Skeletal muscle tissue (tissue), 4 donors: ENCODE data around the gene ATXN1. TPM values are rescaled to one million over a fixed set of nuclear protein-coding genes. Genes with fewer than 3 reads are reported as not detected.

ENCODE experiments used
- H3K27ac ChIP-seq: one replicate; pipeline ENCODE4 v1.7.0; 2013; ENCODE audit warnings: mild to moderate bottlenecking, low read depth, low read length, inconsistent platforms
- H3K27me3 ChIP-seq, 3 donors: one replicate each; pipeline ENCODE4 v1.7.0; 2013; ENCODE audit warnings: low read length in 3 of 3; ENCODE audit not compliant: control insufficient read depth in 3 of 3, insufficient read depth in 3 of 3
- H3K36me3 ChIP-seq, 3 donors: one replicate each; pipeline ENCODE4 v1.7.0; 2013; ENCODE audit warnings: low read length in 3 of 3; ENCODE audit not compliant: control insufficient read depth in 3 of 3, insufficient read depth in 3 of 3
- H3K4me1 ChIP-seq, 3 donors: one replicate each; pipeline ENCODE4 v1.7.0; 2013; ENCODE audit warnings: low read length in 3 of 3, mild to moderate bottlenecking in 3 of 3; ENCODE audit not compliant: control insufficient read depth in 3 of 3, insufficient read depth in 3 of 3
- H3K4me3 ChIP-seq, 3 donors: one replicate each; pipeline ENCODE4 v1.7.0; 2013; ENCODE audit warnings: low read length in 3 of 3
- H3K9ac ChIP-seq, 3 donors: one replicate each; pipeline ENCODE4 v1.7.0; 2013; ENCODE audit warnings: low read length in 3 of 3, mild to moderate bottlenecking in 3 of 3, moderate library complexity in 2 of 3, low read depth in 1 of 3
- H3K9me3 ChIP-seq, 3 donors: one replicate each; pipeline ENCODE4 v1.7.0; 2013; ENCODE audit warnings: low read length in 3 of 3; ENCODE audit not compliant: control insufficient read depth in 3 of 3
- total RNA-seq: library from RNA; depleted of rRNA; stranded (reverse); fragments of >200 nt; gene quantifications from one replicate; pipeline ENCODE4 v1.2.3, GENCODE V29; 2014
- donor health status: Osteomylitis.

Gene ATXN1
- total RNA-seq, 1 donor from 2014 or later, result 30.8 TPM

GRCh38 chr6:16354692-16355091 lies 406.6 kb downstream of the ATXN1 start:
- H3K4me3 ChIP-seq, result no peak overlapping the region
- H3K9me3 ChIP-seq, result no peaks in the 10 kb centered on the region
- no peaks in the 10 kb centered on the region for H3K36me3 ChIP-seq
- H3K4me1 ChIP-seq, result peaks cover 13 to 17% (median 15%) of the 10 kb centered on the region in 3 donors
- H3K27me3 ChIP-seq, result no peaks in the 10 kb centered on the region
- H3K27ac ChIP-seq, result no peak overlapping the region
- no peak overlapping the region for H3K9ac ChIP-seq

GRCh38 chr6:16352821-16353438 lies 408.3 kb downstream of the ATXN1 start:
- Histone ChIP-seq H3K9me3 (no peaks in the 10 kb centered on the region), H3K36me3 (no peaks in the 10 kb centered on the region), H3K27me3 (no peaks in the 10 kb centered on the region), H3K4me3 (no peak overlapping the region), H3K4me1 (peaks cover 13 to 17% (median 15%) of the 10 kb centered on the region in 3 donors), H3K27ac (no peak overlapping the region), H3K9ac (no peak overlapping the region)

GRCh38 chr6:16352258-16352635 lies 409.0 kb downstream of the ATXN1 start:
- H3K27ac ChIP-seq, result no peak overlapping the region
- no peaks in the 10 kb centered on the region for H3K36me3 ChIP-seq
- H3K27me3 ChIP-seq, result no peaks in the 10 kb centered on the region
- no peak overlapping the region for H3K4me3 ChIP-seq
- peaks cover 13 to 17% (median 15%) of the 10 kb centered on the region in 3 donors for H3K4me1 ChIP-seq
- H3K9ac ChIP-seq, result no peak overlapping the region
- H3K9me3 ChIP-seq, result no peaks in the 10 kb centered on the region

GRCh38 chr6:16349544-16349943 lies 411.7 kb downstream of the ATXN1 start:
- Histone ChIP-seq H3K9me3 (no peaks in the 10 kb centered on the region), H3K27ac (no peak overlapping the region), H3K9ac (no peak overlapping the region), H3K36me3 (no peaks in the 10 kb centered on the region), H3K4me1 (peaks cover 9 to 14% (median 12%) of the 10 kb centered on the region in 3 donors), H3K4me3 (no peak overlapping the region), H3K27me3 (no peaks in the 10 kb centered on the region)

GRCh38 chr6:16346831-16347230 lies 414.4 kb downstream of the ATXN1 start:
- H3K36me3 ChIP-seq, result no peaks in the 10 kb centered on the region
- no peak overlapping the region for H3K27ac ChIP-seq
- H3K4me3 ChIP-seq, result no peak overlapping the region
- no peaks in the 10 kb centered on the region for H3K27me3 ChIP-seq
- H3K9me3 ChIP-seq, result no peaks in the 10 kb centered on the region
- H3K4me1 ChIP-seq, result peaks cover 9 to 30% (median 15%) of the 10 kb centered on the region in 3 donors
- H3K9ac ChIP-seq, result no peak overlapping the region

- Histone ChIP-seq H3K9ac (no peak overlapping the region), H3K9me3 (no peaks in the 10 kb centered on the region), H3K4me1 (peaks cover 9 to 30% (median 15%) of the 10 kb centered on the region in 3 donors), H3K4me3 (no peak overlapping the region), H3K27me3 (no peaks in the 10 kb centered on the region), H3K36me3 (no peaks in the 10 kb centered on the region), H3K27ac (peak overlapping the region; percentile 26)
These were observed 415.6 kb downstream of the ATXN1 start for GRCh38 chr6:16345449-16346330.

GRCh38 chr6:16344756-16345155 lies 416.5 kb downstream of the ATXN1 start:
- Histone ChIP-seq H3K27me3 (no peaks in the 10 kb centered on the region), H3K4me1 (peaks cover 9 to 30% (median 15%) of the 10 kb centered on the region in 3 donors), H3K4me3 (no peak overlapping the region), H3K27ac (peak overlapping the region; percentile 26), H3K9ac (no peak overlapping the region), H3K9me3 (no peaks in the 10 kb centered on the region), H3K36me3 (no peaks in the 10 kb centered on the region)

- H3K27ac ChIP-seq, result no peak overlapping the region
- H3K36me3 ChIP-seq, result no peaks in the 10 kb centered on the region
- no peaks in the 10 kb centered on the region for H3K9me3 ChIP-seq
- H3K4me1 ChIP-seq, result peaks cover 14 to 41% (median 24%) of the 10 kb centered on the region in 3 donors
- no peaks in the 10 kb centered on the region for H3K27me3 ChIP-seq
- H3K4me3 ChIP-seq, result no peak overlapping the region
- H3K9ac ChIP-seq, result no peak overlapping the region
These were observed 417.7 kb downstream of the ATXN1 start for GRCh38 chr6:16343593-16343992.

- peaks cover 39 to 60% (median 49%) of the 10 kb centered on the region in 3 donors for H3K4me1 ChIP-seq
- no peaks in the 10 kb centered on the region for H3K9me3 ChIP-seq
- H3K27ac ChIP-seq, result no peak overlapping the region
- H3K9ac ChIP-seq, result no peak overlapping the region
- no peak overlapping the region for H3K4me3 ChIP-seq
- H3K36me3 ChIP-seq, result no peaks in the 10 kb centered on the region
- no peaks in the 10 kb centered on the region for H3K27me3 ChIP-seq
These were observed 422.0 kb downstream of the ATXN1 start for GRCh38 chr6:16339265-16339587.

GRCh38 chr6:16338577-16339264 lies 422.5 kb downstream of the ATXN1 start:
- Histone ChIP-seq H3K9me3 (no peaks in the 10 kb centered on the region), H3K27ac (no peak overlapping the region), H3K27me3 (no peaks in the 10 kb centered on the region), H3K9ac (no peak overlapping the region), H3K36me3 (no peaks in the 10 kb centered on the region), H3K4me3 (no peak overlapping the region), H3K4me1 (peaks cover 39 to 62% (median 51%) of the 10 kb centered on the region in 3 donors)
